IPS DF 4.7 (cell line): Measurements from ENCODE around the gene LAMTOR1.

Source experiments
- DNase-seq: peaks from one replicate; pipeline ENCODE4 v3.0.0-alpha.2; 2013; ENCODE audit warnings: low spot score; ENCODE audit errors: extremely low read depth

Gene LAMTOR1

GRCh38 chr11:72081821-72082453 is 21.2 kb downstream of the LAMTOR1 start:
- DNase-seq, result no peak

- DNase-seq, result no peak
Measured at GRCh38 chr11:72081184-72081644, 21.9 kb downstream of the LAMTOR1 start.

- peak; percentile 99 for DNase-seq
Measured at GRCh38 chr11:72080326-72081183, 22.5 kb downstream of the LAMTOR1 start, which contains the start of the genes LRRC51 and NUMA1. TSS of gene LRRC51 (plus strand) at chr11:72080850. CDS start at chr11:72089084, 8,234 bp downstream. TSS of gene NUMA1 (minus strand) at chr11:72080542. CDS start at chr11:72035943, 44,599 bp downstream.

GRCh38 chr11:72079819-72080325 is 23.2 kb downstream of the LAMTOR1 start:
- no peak for DNase-seq

GRCh38 chr11:72078477-72078876 is 24.6 kb downstream of the LAMTOR1 start:
- DNase-seq, result no peak

- DNase-seq, result no peak
Measured at GRCh38 chr11:72075756-72076155, 27.3 kb downstream of the LAMTOR1 start.

GRCh38 chr11:72075109-72075508 is 28.0 kb downstream of the LAMTOR1 start:
- no peak for DNase-seq

- DNase-seq, result no peak
Measured at GRCh38 chr11:72072348-72072747, 30.7 kb downstream of the LAMTOR1 start.

- DNase-seq, result no peak
Measured at GRCh38 chr11:72070491-72070890, 32.6 kb downstream of the LAMTOR1 start.

GRCh38 chr11:72069787-72070251 is 33.3 kb downstream of the LAMTOR1 start:
- no peak for DNase-seq

- DNase-seq, result no peak
Measured at GRCh38 chr11:72069200-72069599, 33.9 kb downstream of the LAMTOR1 start.

- no peak for DNase-seq
Measured at GRCh38 chr11:72067676-72068075, 35.4 kb downstream of the LAMTOR1 start.

- DNase-seq, result no peak
Measured at GRCh38 chr11:72067266-72067665, 35.8 kb downstream of the LAMTOR1 start.

GRCh38 chr11:72066855-72067254 is 36.2 kb downstream of the LAMTOR1 start:
- no peak for DNase-seq

GRCh38 chr11:72061739-72062396 is 41.2 kb downstream of the LAMTOR1 start:
- no peak for DNase-seq

GRCh38 chr11:72058416-72059034 is 44.6 kb downstream of the LAMTOR1 start:
- no peak for DNase-seq

- no peak for DNase-seq
Measured at GRCh38 chr11:72048766-72049460, 54.2 kb downstream of the LAMTOR1 start.
